NCI-H345 treated with DMSO at 0.1 percent for 48 hours (cell line): ENCODE results near the gene PDGFD.

Source experiments
- DNase-seq: peaks from one replicate; lab custom pipeline; 2025; ENCODE audit not compliant: unreplicated experiment; lab: John Stamatoyannopoulos, UW

Gene PDGFD

GRCh38 chr11:104003491-104003890 is 160.5 kb downstream of the PDGFD start:
- DNase-seq = no peak

- DNase-seq = no peak
Observed at GRCh38 chr11:104001561-104002056, 162.3 kb downstream of the PDGFD start.

- DNase-seq = no peak
Observed at GRCh38 chr11:104000798-104001197, 163.1 kb downstream of the PDGFD start.

- DNase-seq = no peak
Observed at GRCh38 chr11:103998826-103999508, 165.0 kb downstream of the PDGFD start.

GRCh38 chr11:103997082-103997481 is 166.9 kb downstream of the PDGFD start:
- DNase-seq = no peak

- no peak for DNase-seq
Observed at GRCh38 chr11:103995896-103996295, 168.1 kb downstream of the PDGFD start.

GRCh38 chr11:103994518-103994917 is 169.4 kb downstream of the PDGFD start:
- DNase-seq = no peak

- DNase-seq = no peak
Observed at GRCh38 chr11:103994094-103994493, 169.9 kb downstream of the PDGFD start.

GRCh38 chr11:103993507-103993906 is 170.4 kb downstream of the PDGFD start:
- DNase-seq = no peak

GRCh38 chr11:103988595-103988969 is 175.4 kb downstream of the PDGFD start:
- DNase-seq = no peak

- DNase-seq = no peak
Observed at GRCh38 chr11:103987629-103988594, 176.0 kb downstream of the PDGFD start.

- DNase-seq = no peak
Observed at GRCh38 chr11:103985041-103985440, 178.9 kb downstream of the PDGFD start.

GRCh38 chr11:103980108-103980507 is 183.8 kb downstream of the PDGFD start:
- no peak for DNase-seq

- no peak for DNase-seq
Observed at GRCh38 chr11:103978616-103979595, 185.0 kb downstream of the PDGFD start.

- no peak for DNase-seq
Observed at GRCh38 chr11:103972013-103972412, 191.9 kb downstream of the PDGFD start.

- DNase-seq = no peak
Observed at GRCh38 chr11:103970701-103971249, 193.2 kb downstream of the PDGFD start.

- no peak for DNase-seq
Observed at GRCh38 chr11:103968685-103969084, 195.3 kb downstream of the PDGFD start.

- DNase-seq = no peak
Observed at GRCh38 chr11:103967985-103968384, 196.0 kb downstream of the PDGFD start.

- DNase-seq = no peak
Observed at GRCh38 chr11:103964390-103964789, 199.6 kb downstream of the PDGFD start.

- DNase-seq = no peak
Observed at GRCh38 chr11:103963648-103964047, 200.3 kb downstream of the PDGFD start.

- DNase-seq = no peak
Observed at GRCh38 chr11:103961010-103961409, 202.9 kb downstream of the PDGFD start.
